Activated naive CD8-positive, alpha-beta T cell treated with anti-CD3 and anti-CD28 coated beads, Interleukin-2, amount 50 U/mL, for 24 hours (primary cell): ENCODE data around the gene GPHN.

ENCODE experiments used
- ATAC-seq: fragments of 150-1000 bp; cut with Tn5 transposase; one replicate; pipeline ENCODE4 v1.10.0; 2021
- DNase-seq: peaks from one replicate; pipeline ENCODE4 v3.0.0; 2021
- H3K27ac Mint-ChIP-seq: one replicate; pipeline ENCODE4 v1.8.0; 2021; ENCODE audit warnings: mild to moderate bottlenecking, mixed read lengths
- H3K27me3 Mint-ChIP-seq: one replicate; pipeline ENCODE4 v1.8.0; 2021; ENCODE audit warnings: mixed read lengths
- H3K36me3 Mint-ChIP-seq: one replicate; pipeline ENCODE4 v1.8.0; 2021; ENCODE audit warnings: low read depth, mixed read lengths
- H3K4me1 Mint-ChIP-seq: one replicate; pipeline ENCODE4 v1.8.0; 2021; ENCODE audit warnings: mixed read lengths
- H3K4me3 Mint-ChIP-seq: one replicate; pipeline ENCODE4 v1.8.0; 2021; ENCODE audit warnings: mild to moderate bottlenecking, moderate library complexity, mixed read lengths
- H3K9me3 Mint-ChIP-seq: one replicate; pipeline ENCODE4 v1.8.0; 2021; ENCODE audit warnings: mixed read lengths

Gene GPHN

DNA sequence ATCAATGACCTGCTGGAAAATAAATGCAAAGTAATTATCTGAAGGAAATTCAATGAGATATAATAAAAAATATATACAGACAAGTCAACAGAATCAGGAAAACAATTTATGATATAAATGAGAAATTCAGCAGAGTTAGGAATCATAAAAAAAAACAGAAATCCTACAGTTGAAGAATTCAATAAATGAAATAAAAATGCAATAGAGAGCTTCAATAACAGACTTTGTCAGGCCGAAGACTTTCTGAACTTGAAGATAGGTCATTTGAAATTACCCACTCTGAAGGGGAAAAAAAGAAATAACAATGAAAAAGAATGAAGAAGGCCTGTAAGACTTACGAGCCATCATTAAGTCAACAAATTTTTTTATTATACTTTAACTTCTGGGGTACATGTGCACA, 665.8 kb downstream of the GPHN start:
- Mint-ChIP-seq H3K36me3 (peaks cover 46% of the 10 kb centered on the region), H3K4me3 (no peak overlapping the region), H3K4me1 (no peaks in the 10 kb centered on the region), H3K27ac (no peak overlapping the region), H3K27me3 (no peaks in the 10 kb centered on the region), H3K9me3 (peaks cover 50% of the 10 kb centered on the region)
- DNase-seq (no peak), ATAC-seq (no peak)

DNA sequence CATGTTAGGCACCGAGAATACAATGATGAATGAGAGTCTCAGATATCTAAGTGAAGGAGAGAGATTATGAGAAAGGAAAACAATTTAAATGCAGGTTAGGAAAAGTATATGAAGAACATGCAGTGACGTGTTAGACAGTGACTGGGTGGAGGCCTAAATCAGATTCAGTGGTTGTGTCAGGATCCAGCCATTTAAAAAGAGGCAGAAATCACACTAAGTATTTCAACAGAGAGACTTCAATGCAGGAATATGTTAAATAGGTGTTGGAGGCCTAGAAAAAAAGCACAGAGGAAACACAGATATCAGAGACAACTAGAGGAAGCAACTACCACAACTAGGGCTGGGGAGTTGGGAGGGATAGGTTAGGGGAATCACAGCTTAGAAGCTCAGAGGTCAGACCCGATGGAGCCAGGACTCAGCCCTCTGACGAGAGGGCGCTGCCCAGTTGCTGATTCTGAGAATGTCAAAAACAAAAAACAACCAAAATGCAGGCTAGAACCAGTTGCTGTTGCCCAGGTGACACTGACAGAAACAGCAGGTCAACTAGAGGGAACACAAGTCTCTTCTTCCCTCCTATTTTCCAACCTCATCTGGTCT, 678.3 kb downstream of the GPHN start:
- no peaks in the 10 kb centered on the region for H3K9me3 Mint-ChIP-seq
- ATAC-seq = no peak
- peaks cover 9% of the 10 kb centered on the region for H3K4me1 Mint-ChIP-seq
- no peak overlapping the region for H3K4me3 Mint-ChIP-seq
- no peak overlapping the region for H3K27ac Mint-ChIP-seq
- H3K36me3 Mint-ChIP-seq = peaks cover 6% of the 10 kb centered on the region
- DNase-seq = no peak
- H3K27me3 Mint-ChIP-seq = no peaks in the 10 kb centered on the region

DNA sequence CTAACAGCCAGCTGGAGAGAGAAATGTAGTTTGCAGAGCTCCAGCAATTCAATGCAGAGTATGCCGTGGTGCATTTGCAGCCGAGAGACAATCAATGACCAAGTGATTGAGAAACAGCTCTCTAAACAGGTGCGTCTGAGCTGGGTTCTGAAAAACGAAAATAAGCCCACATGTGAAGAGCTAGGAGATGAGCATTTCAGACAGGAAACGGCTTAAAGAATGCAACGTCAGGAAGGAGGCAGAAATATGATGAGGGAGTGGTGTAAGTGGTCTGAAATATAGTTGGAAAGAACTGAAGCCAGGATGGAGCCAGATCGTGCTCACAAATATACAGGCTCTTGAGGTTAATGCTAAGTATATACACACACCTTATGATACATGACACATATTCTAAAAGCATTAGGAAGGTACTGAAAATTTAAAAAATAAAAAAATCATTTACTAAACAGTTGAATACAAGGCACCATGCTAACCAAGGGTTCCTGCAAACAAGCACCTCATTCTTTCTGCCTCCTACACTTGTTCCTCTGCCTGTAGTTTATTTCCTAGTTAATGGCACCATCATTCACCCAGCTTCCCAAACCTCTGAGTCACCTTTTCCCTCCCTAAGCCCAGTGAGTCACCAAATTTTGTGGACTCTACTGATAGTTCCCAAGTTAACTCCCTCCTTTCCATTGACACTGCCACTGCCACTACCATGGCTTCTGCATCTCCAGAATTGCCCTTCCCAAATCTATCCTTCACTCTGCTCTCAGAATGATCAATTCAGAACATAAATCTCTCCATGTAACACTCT, 679.0 kb downstream of the GPHN start:
- Mint-ChIP-seq H3K4me1 (peaks cover 9% of the 10 kb centered on the region), H3K36me3 (peaks cover 1% of the 10 kb centered on the region), H3K4me3 (no peak overlapping the region), H3K27me3 (no peaks in the 10 kb centered on the region), H3K9me3 (no peaks in the 10 kb centered on the region), H3K27ac (no peak overlapping the region)
- ATAC-seq (no peak), DNase-seq (no peak)

DNA sequence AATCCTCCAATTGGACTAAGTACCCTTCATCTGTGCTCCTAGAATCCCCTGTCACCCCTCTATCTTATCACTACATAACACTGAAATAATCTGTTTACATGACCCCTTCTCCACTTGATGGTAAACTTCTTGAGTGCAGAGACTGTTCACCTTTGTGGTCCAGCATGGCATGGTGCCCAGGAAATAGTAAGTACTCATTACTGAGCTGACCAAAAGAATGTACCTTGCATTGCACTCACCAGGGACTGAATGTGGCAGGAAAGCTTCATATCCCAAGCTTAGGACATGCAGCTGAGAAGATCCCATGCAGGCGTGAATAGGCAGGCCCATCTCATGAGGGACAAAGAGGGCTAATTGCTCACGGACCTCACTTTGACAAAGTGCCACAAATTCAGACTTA, 679.9 kb downstream of the GPHN start:
- ATAC-seq = no peak

DNA sequence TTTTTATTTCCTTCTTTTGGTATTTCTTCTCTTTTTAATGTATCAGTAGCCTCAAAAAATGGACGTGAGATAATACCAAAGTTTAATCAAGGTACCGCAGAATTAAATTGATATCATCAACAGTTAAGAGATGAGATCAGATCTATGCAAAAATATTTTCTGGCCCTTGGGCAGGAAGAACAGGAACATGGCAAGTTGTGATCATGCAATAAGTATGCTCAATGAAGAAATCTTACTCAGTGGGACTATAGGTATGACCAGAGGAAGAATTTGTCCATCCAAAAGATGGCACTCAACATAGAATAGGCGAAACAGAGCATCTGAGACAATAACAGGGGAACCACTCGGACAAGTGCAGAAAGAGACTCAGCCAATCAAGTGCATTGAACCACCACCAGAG, 680.4 kb downstream of the GPHN start:
- Mint-ChIP-seq H3K9me3 (no peaks in the 10 kb centered on the region), H3K4me1 (peaks cover 9% of the 10 kb centered on the region), H3K36me3 (peaks cover 1% of the 10 kb centered on the region), H3K27me3 (no peaks in the 10 kb centered on the region), H3K4me3 (no peak overlapping the region), H3K27ac (no peak overlapping the region)
- DNase-seq (no peak), ATAC-seq (no peak)

More for the DNA sequence above, 679.9 kb downstream of the GPHN start:
- Mint-ChIP-seq H3K9me3 (no peaks in the 10 kb centered on the region), H3K4me1 (peaks cover 9% of the 10 kb centered on the region), H3K36me3 (peaks cover 1% of the 10 kb centered on the region), H3K4me3 (no peak overlapping the region), H3K27ac (no peak overlapping the region), H3K27me3 (no peaks in the 10 kb centered on the region)
- no peak for DNase-seq

DNA sequence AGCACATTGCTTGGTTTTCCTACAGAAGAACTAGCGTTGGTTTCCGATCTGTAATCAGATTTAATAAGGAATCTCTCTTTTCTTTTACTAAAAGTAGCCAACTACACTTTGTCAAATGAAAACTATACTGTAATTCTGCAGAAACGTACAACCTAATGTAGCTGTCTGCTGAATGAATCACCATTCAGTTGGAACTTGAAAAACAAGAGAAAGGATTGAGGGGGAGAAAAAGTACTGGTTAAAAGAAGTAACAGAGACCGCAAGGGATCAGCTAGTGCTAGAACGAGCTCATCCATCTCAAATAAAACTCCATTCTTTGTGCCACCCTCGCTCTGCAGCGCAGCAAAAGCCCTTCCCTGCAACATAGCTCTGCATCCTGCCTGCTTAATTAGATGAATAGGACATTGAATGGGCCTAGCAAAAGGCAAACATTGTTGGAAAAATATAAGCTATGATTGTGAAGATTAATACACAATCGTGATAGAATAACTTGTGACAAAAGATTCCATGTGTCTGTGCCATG, 683.9 kb downstream of the GPHN start:
- Mint-ChIP-seq H3K9me3 (no peaks in the 10 kb centered on the region), H3K27ac (no peak overlapping the region), H3K36me3 (no peaks in the 10 kb centered on the region), H3K27me3 (no peaks in the 10 kb centered on the region), H3K4me1 (peaks cover 6% of the 10 kb centered on the region), H3K4me3 (no peak overlapping the region)
- ATAC-seq = no peak
- no peak for DNase-seq

DNA sequence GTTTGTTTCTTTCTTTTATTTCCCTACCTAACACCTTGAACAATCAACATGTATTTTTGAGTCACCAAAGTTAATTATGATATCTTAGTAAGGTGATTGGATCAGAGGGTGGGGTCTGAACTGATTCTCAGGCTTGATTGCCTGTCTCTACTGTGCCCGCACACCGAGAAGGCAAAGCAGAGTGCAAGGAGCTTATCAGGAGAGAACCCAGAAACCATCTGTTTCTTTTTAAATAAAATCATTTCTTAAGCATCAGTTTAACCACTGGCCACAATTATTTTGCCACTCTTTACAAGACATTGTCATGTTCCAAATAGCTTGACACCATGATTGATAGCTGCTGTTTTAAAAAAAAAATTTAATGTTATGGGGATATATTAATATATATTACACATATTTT, 684.4 kb downstream of the GPHN start:
- no peak for DNase-seq
- no peaks in the 10 kb centered on the region for H3K9me3 Mint-ChIP-seq
- no peak for ATAC-seq
- H3K27me3 Mint-ChIP-seq = no peaks in the 10 kb centered on the region
- no peak overlapping the region for H3K4me3 Mint-ChIP-seq
- H3K27ac Mint-ChIP-seq = no peak overlapping the region
- peaks cover 6% of the 10 kb centered on the region for H3K4me1 Mint-ChIP-seq
- no peaks in the 10 kb centered on the region for H3K36me3 Mint-ChIP-seq

DNA sequence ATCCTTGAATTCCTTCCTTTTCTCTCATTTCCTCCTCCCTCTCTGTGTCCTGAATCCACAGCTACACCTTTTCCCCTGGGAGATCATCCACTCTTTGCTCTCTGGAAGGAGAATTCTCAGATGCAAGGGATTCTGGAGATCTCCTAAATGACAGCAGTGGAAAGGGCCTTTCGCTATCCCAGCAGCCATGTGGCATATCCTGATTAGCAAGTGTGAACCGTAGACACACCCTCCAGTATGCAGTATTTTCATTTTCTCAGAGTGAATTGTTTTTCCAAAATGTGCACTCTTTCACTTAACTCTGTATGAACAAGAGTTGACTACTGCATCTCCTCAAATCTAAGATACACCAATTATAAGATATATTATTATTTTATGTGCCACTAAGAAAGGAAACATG, 687.3 kb downstream of the GPHN start:
- no peaks in the 10 kb centered on the region for H3K9me3 Mint-ChIP-seq
- H3K27ac Mint-ChIP-seq = no peak overlapping the region
- H3K36me3 Mint-ChIP-seq = no peaks in the 10 kb centered on the region
- no peaks in the 10 kb centered on the region for H3K4me1 Mint-ChIP-seq
- ATAC-seq = no peak
- no peak overlapping the region for H3K4me3 Mint-ChIP-seq
- no peak for DNase-seq
- H3K27me3 Mint-ChIP-seq = no peaks in the 10 kb centered on the region

DNA sequence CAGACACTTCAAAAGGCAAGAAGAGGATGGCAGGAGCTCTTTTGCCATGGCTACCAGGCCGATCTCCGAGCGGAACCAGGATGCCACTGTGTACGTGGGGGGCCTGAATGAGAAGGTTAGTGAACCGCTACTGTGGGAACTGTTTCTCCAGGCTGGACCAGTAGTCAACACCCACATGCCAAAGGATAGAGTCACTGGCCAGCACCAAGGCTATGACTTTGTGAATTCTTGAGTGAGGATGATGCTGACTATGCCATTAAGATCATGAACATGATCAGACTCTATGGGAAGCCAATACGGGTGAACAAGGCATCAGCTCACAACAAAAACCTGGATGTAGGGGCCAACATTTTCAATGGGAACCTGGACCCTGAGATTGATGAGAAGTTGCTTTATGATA, 691.1 kb downstream of the GPHN start:
- no peak overlapping the region for H3K4me3 Mint-ChIP-seq
- H3K27ac Mint-ChIP-seq = no peak overlapping the region
- ATAC-seq (no peak), DNase-seq (no peak)
- no peaks in the 10 kb centered on the region for H3K36me3 Mint-ChIP-seq
- H3K27me3 Mint-ChIP-seq = no peaks in the 10 kb centered on the region
- H3K4me1 Mint-ChIP-seq = no peaks in the 10 kb centered on the region
- H3K9me3 Mint-ChIP-seq = no peaks in the 10 kb centered on the region

DNA sequence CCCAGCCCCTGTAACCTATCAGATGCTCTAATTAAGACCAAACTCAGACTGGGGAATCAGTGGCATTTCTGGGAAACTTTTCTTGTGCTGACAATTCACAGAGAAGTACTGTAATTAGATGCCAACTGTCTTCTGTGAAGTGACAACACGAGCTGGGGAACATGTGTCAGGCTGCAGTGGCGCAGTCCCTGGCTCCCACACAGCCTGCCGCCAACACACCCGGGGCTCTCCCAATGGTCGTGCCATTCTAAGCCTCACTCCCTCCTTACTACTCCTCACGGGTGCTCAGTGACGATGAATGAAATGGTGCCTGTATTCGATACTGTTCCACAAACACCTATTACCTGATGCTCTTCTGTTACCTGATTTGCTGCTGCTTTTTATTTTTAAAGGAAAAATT, 699.9 kb downstream of the GPHN start:
- ATAC-seq = no peak
- no peak overlapping the region for H3K27ac Mint-ChIP-seq

DNA sequence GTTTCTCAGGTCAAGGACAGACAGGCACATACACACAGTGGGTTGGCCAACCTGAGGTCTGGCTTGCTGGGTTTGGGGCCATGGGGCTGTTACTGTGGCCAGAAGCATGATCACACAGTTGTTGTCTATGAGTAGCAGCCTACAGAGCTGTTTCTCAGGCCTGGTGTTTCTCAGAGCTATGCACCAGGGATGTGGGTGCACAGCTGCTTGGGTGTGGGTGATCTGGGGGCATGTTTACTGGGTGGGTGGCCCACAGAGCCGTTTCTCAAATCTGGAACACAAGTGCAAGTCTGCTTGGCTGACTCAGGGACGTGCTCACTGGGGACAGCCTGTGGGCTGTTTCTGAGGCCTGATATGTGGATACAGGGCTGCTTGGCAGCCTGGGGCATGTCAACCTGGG, 710.2 kb downstream of the GPHN start:
- H3K27me3 Mint-ChIP-seq = no peaks in the 10 kb centered on the region
- no peaks in the 10 kb centered on the region for H3K9me3 Mint-ChIP-seq
- DNase-seq = no peak
- no peak overlapping the region for H3K4me3 Mint-ChIP-seq
- no peak for ATAC-seq
- no peaks in the 10 kb centered on the region for H3K36me3 Mint-ChIP-seq
- H3K27ac Mint-ChIP-seq = no peak overlapping the region
- H3K4me1 Mint-ChIP-seq = no peaks in the 10 kb centered on the region

More for the DNA sequence above, 699.9 kb downstream of the GPHN start:
- H3K4me1 Mint-ChIP-seq = no peaks in the 10 kb centered on the region
- no peak overlapping the region for H3K4me3 Mint-ChIP-seq
- no peaks in the 10 kb centered on the region for H3K9me3 Mint-ChIP-seq
- DNase-seq = no peak
- H3K36me3 Mint-ChIP-seq = no peaks in the 10 kb centered on the region
- peaks cover 4% of the 10 kb centered on the region for H3K27me3 Mint-ChIP-seq

DNA sequence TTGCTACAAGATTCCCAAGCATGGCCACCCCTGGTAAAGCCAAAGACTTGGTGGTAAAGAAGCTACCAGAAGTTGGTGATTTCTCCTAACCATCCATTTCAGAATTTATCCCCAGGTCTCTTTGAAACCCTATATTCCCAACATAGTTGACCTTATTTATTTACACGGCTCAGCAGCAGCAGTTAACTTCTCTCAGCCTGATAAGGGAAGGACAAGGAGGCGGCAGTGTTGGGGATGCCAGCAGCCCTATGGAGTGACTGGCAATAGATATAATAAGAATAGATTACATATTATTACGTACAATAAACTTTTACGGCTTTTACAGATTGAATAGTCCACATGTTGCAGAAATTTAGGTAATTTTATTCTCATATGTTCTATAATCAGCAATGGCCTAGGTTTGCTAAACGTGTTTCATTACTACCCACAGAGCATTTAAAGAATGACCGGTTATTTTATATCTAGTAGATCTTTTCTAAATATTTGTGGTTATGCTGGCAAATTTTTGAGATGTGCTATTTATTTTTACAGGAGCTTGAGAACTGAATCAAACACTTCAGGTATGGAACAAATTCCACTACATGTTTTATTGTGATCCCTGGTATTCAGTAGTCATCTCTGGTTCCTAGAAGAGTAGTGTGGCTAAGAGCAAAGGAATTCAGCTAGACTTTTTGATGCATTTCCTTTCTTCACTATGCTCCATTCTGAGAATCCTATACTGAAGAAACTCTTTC, 713.5 kb downstream of the GPHN start:
- peaks cover 2% of the 10 kb centered on the region for H3K27me3 Mint-ChIP-seq
- no peaks in the 10 kb centered on the region for H3K36me3 Mint-ChIP-seq
- no peak overlapping the region for H3K27ac Mint-ChIP-seq
- no peak overlapping the region for H3K4me3 Mint-ChIP-seq
- H3K9me3 Mint-ChIP-seq = no peaks in the 10 kb centered on the region
- H3K4me1 Mint-ChIP-seq = no peaks in the 10 kb centered on the region
- no peak for DNase-seq
- no peak for ATAC-seq

DNA sequence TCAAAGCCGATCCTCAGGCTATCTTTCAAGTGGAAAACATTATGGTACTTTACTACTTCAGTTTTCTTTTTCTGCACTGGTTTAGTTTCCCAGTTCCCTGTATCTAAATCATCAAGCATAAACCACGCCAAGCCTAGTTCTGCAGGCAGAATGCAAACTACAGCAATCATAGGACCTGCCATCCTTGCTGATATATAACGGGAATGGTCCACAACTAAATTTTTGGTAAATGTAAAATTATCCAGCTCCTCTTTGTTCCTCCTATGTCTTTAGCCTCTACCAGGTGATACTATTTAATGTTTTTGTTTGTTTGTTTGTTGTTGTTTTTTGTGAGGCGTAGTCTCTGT, 714.0 kb downstream of the GPHN start:
- ATAC-seq = no peak
- Mint-ChIP-seq H3K36me3 (no peaks in the 10 kb centered on the region), H3K9me3 (no peaks in the 10 kb centered on the region), H3K4me3 (no peak overlapping the region), H3K4me1 (no peaks in the 10 kb centered on the region), H3K27ac (no peak overlapping the region), H3K27me3 (peaks cover 4% of the 10 kb centered on the region)
- DNase-seq = no peak

DNA sequence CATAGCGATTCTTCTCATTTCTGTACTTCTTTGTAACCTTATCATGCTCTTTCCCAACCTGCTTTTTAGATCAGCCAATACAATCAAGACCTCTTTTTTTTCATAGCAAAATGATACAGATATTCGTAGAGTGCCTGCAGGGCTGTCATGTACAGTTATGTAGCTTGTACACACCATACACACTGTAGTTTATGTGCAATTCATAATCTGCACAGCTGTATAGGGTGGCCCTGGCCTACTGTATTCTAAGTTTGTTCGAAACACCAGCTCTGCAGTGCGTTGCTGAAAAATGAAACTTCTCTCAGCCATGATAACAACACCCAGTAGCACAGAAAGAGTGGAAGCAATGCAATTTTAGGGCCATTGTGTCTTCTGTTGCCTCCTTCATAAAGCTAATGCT, 717.6 kb downstream of the GPHN start:
- H3K27ac Mint-ChIP-seq = no peak overlapping the region
- H3K9me3 Mint-ChIP-seq = no peaks in the 10 kb centered on the region
- no peak for ATAC-seq
- no peak overlapping the region for H3K4me3 Mint-ChIP-seq
- H3K4me1 Mint-ChIP-seq = no peaks in the 10 kb centered on the region
- peaks cover 5% of the 10 kb centered on the region for H3K27me3 Mint-ChIP-seq
- DNase-seq = no peak
- H3K36me3 Mint-ChIP-seq = no peaks in the 10 kb centered on the region
